Measurements from ENCODE around the gene WDPCP. TPM values are rescaled to one million over a fixed set of nuclear protein-coding genes. Genes with fewer than 3 reads are reported as not detected.

WDPCP gene
- total and polyA plus RNA-seq, 2 experiments from 2014 or later = 8.8 to 20.4 TPM

GRCh38 chr2:63122921-63123320 lies 465.4 kb downstream of the WDPCP start (continued):
- no peak for TF ChIP-seq CREB1 (CRISPR knock-in tag; IDR thresholded peaks at IDR 0.05; ENCODE audit: low read depth)
- TF ChIP-seq, protein P1, sequence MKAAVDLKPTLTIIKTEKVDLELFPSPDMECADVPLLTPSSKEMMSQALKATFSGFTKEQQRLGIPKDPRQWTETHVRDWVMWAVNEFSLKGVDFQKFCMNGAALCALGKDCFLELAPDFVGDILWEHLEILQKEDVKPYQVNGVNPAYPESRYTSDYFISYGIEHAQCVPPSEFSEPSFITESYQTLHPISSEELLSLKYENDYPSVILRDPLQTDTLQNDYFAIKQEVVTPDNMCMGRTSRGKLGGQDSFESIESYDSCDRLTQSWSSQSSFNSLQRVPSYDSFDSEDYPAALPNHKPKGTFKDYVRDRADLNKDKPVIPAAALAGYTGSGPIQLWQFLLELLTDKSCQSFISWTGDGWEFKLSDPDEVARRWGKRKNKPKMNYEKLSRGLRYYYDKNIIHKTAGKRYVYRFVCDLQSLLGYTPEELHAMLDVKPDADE (IDR thresholded peaks at IDR 0.05) = no peak
- TF ChIP-seq NANOG (IDR thresholded peaks at IDR 0.05; ENCODE audit: borderline replicate concordance) = no peak
- no peak for TF ChIP-seq REST (IDR thresholded peaks at IDR 0.05; ENCODE audit: unreplicated experiment)
- no peak for TF ChIP-seq EZH2phosphoT487 (IDR thresholded peaks at IDR 0.05; ENCODE audit: unreplicated experiment)

DNA sequence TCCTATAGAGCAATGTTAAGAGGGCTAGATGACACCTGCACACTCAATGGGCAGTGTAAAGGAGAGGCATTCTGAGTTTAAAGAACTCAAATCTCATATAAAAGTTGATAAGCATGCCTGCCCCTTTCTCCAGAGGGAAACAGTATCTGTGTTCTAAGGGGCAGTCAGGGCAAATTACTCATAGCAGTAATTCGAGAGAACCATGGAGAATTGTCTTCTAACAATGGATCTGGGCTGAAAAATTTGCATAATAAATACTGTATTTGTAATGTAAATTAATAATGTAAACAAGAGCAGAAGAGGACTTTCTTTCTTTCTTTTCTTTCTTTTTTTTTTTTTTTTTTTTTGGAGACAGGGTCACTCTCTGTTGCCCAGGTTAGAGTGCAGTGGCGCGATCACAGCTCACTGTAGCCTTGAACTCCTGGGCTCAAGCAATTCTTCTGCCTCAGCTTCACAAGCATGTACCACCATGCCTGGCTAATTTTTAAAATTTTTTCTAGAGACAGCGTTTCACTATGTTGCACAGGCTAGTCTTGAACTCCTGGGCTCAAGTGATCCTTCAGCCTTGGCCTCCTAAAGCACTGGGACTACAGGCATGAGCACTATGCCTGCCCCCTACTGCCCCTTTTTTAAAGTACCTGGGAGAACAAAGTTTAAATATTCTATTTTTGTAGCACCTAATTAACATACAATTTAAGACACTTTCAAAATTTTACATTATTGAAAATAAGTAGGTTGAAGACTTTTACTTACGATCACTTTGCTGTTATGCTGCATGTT lies 467.0 kb downstream of the WDPCP start:
- no peaks in the 10 kb centered on the region for H3K79me2 ChIP-seq (replicated peaks; ENCODE audit: insufficient read depth)
- peak overlapping the region; percentile 29; the same call in 1 of the 2 replicates for H3K4me3 ChIP-seq
- H3K27ac ChIP-seq (ENCODE audit: low read depth) = peak overlapping the region; percentile 57; the same call in 1 of the 2 replicates
- ATAC-seq (peak; percentile 77), DNase-seq (ENCODE audit: low spot score) (peak; percentile 68)
- peak overlapping the region; percentile 33; the same call in 1 of the 2 replicates for H3K4me2 ChIP-seq
- Mint-ChIP-seq H3K9me3 (no peaks in the 10 kb centered on the region), H3K4me1 (peaks cover 11% of the 10 kb centered on the region), H3K27me3 (ENCODE audit: insufficient read depth, low read depth, poor library complexity) (peaks cover 10% of the 10 kb centered on the region), H3K27ac (no peak overlapping the region), H3K36me3 (ENCODE audit: low read depth) (peaks cover 29% of the 10 kb centered on the region; the same call in 2 of the 3 replicates), H3K4me3 (no peak overlapping the region)
- no peaks in the 10 kb centered on the region for H3K27me3 ChIP-seq (ENCODE audit: insufficient read depth)
- H3K36me3 ChIP-seq (ENCODE audit: insufficient read depth) = no peaks in the 10 kb centered on the region
- H3K9me2 ChIP-seq (ENCODE audit: insufficient read depth) = no peaks in the 10 kb centered on the region
- no peaks in the 10 kb centered on the region for H4K20me1 ChIP-seq (replicated peaks; ENCODE audit: insufficient read depth)
- H2AFZ ChIP-seq = no peak overlapping the region
- no peaks in the 10 kb centered on the region for H3F3A ChIP-seq (replicated peaks; ENCODE audit: low read depth)
- H3K4me1 ChIP-seq (ENCODE audit: insufficient read depth) = no peaks in the 10 kb centered on the region
- TF ChIP-seq REST (IDR thresholded peaks at IDR 0.05; ENCODE audit: unreplicated experiment) (no peak), EZH2 (IDR thresholded peaks at IDR 0.05; ENCODE audit: low read depth, unreplicated experiment) (no peak), NANOG (IDR thresholded peaks at IDR 0.05; ENCODE audit: borderline replicate concordance) (0 out of 2 replicates have a peak, but pooled peaks have one; percentile 23), POLR2AphosphoS5 (IDR thresholded peaks at IDR 0.05; ENCODE audit: low read depth) (no peak), ZNF331 (CRISPR knock-in tag; IDR thresholded peaks at IDR 0.05; ENCODE audit: low read depth) (no peak), EZH2phosphoT487 (IDR thresholded peaks at IDR 0.05; ENCODE audit: unreplicated experiment) (no peak), JUNB (IDR thresholded peaks at IDR 0.05; ENCODE audit: unreplicated experiment) (no peak)
- TF ChIP-seq, protein P1 (IDR thresholded peaks at IDR 0.05) = no peak
- TF ChIP-seq, protein P2, sequence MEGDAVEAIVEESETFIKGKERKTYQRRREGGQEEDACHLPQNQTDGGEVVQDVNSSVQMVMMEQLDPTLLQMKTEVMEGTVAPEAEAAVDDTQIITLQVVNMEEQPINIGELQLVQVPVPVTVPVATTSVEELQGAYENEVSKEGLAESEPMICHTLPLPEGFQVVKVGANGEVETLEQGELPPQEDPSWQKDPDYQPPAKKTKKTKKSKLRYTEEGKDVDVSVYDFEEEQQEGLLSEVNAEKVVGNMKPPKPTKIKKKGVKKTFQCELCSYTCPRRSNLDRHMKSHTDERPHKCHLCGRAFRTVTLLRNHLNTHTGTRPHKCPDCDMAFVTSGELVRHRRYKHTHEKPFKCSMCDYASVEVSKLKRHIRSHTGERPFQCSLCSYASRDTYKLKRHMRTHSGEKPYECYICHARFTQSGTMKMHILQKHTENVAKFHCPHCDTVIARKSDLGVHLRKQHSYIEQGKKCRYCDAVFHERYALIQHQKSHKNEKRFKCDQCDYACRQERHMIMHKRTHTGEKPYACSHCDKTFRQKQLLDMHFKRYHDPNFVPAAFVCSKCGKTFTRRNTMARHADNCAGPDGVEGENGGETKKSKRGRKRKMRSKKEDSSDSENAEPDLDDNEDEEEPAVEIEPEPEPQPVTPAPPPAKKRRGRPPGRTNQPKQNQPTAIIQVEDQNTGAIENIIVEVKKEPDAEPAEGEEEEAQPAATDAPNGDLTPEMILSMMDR (conservative IDR thresholded peaks at IDR 0.05; ENCODE audit: low read depth in 2 of 2) = peak; percentile 41 to 55
